ENCODE data around the gene RARB.

DNA sequence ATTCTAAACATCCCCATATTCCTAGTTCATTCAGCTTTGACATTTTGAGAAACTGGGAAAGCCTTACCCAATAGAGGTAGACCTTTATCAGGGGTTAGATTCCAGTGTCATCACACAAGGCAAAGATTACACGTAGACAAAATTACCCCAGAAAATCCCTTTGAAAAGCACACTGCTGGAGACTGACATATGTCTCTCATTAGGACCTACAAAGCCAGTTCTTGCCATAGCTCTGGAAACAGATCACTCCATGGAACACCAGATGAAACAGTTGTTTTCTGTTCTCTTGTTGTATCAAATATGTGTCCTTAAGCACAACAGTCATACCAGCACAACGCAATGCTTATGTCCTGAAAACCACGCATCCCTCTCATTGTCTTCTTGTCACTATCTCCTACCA, 44.7 kb downstream of the RARB start:
- TF ChIP-seq, protein P1, sequence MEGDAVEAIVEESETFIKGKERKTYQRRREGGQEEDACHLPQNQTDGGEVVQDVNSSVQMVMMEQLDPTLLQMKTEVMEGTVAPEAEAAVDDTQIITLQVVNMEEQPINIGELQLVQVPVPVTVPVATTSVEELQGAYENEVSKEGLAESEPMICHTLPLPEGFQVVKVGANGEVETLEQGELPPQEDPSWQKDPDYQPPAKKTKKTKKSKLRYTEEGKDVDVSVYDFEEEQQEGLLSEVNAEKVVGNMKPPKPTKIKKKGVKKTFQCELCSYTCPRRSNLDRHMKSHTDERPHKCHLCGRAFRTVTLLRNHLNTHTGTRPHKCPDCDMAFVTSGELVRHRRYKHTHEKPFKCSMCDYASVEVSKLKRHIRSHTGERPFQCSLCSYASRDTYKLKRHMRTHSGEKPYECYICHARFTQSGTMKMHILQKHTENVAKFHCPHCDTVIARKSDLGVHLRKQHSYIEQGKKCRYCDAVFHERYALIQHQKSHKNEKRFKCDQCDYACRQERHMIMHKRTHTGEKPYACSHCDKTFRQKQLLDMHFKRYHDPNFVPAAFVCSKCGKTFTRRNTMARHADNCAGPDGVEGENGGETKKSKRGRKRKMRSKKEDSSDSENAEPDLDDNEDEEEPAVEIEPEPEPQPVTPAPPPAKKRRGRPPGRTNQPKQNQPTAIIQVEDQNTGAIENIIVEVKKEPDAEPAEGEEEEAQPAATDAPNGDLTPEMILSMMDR (IDR thresholded peaks at IDR 0.05): no peak
- no peak for TF ChIP-seq POLR2AphosphoS5 (IDR thresholded peaks at IDR 0.05)
